SU-DHL-6 (cell line): ENCODE data around the gene ESPN.

Source experiments
- EZH2phosphoT487 ChIP-seq: fragments of 200-600 bp; sonication (generic), shearing (Covaris generic); conservative IDR thresholded peaks from 2 replicates; pipeline ENCODE4 v1.6.1; 2018; ENCODE audit warnings: mild to moderate bottlenecking, antibody characterized with exemption, low read length, moderate library complexity, mixed read lengths
- TF ChIP-seq, protein P1 (sequence below): fragments of 200-600 bp; sonication (generic); IDR thresholded peaks from one replicate; pipeline ENCODE4 v1.5.1; 2017; ENCODE audit warnings: antibody characterized with exemption, mild to moderate bottlenecking, low read length, moderate library complexity; ENCODE audit not compliant: insufficient read depth, poor library complexity, severe bottlenecking

DNA sequence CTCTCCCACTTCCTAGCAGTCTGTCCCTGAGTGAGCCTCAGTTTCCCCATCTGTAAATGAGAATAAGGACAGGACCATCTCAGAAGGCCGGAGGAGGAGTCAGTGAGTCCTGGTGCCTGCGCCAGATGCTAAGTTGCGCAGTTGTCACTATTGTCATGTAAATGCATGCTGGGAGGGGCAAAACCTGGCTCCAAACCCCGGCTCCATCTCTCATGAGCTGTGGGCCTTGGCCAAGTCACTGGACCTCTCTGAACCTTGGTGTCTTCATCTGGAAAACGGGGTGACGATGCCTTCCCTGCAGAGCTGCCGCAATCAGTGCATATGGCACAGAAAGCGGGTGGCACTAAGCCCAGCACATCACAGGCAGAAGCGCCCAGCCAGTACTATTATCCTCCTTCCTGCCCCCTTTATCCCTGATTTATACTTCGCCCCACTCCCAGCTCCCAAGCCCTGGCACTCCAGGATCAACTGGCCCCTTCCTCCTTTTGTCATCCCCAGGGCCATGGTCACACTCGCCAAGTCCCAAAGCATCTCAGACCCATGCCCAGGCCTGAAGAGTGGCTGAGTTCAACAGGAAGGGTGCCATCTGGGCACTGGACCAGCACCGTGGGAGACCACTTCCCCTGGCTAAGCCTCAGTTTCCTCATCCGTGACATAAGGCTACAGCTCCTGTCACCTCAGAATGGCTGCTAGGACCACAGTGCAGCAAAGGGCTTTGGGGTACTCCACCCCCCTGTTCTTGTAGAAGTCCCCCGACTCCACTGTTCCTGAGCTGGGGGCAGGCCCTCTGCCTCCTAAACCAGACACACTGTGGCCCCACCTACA lies 71.2 kb downstream of the ESPN start:
- TF ChIP-seq, protein P1, sequence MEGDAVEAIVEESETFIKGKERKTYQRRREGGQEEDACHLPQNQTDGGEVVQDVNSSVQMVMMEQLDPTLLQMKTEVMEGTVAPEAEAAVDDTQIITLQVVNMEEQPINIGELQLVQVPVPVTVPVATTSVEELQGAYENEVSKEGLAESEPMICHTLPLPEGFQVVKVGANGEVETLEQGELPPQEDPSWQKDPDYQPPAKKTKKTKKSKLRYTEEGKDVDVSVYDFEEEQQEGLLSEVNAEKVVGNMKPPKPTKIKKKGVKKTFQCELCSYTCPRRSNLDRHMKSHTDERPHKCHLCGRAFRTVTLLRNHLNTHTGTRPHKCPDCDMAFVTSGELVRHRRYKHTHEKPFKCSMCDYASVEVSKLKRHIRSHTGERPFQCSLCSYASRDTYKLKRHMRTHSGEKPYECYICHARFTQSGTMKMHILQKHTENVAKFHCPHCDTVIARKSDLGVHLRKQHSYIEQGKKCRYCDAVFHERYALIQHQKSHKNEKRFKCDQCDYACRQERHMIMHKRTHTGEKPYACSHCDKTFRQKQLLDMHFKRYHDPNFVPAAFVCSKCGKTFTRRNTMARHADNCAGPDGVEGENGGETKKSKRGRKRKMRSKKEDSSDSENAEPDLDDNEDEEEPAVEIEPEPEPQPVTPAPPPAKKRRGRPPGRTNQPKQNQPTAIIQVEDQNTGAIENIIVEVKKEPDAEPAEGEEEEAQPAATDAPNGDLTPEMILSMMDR: no peak
- TF ChIP-seq EZH2phosphoT487: no peak
